HUES48 (cell line): ENCODE data around the gene DOCK3.
A peak's percentile ranks its signal among the peaks of the same experiment; 100 is the strongest.

ENCODE experiments used
- H3K27ac ChIP-seq: one replicate; pipeline ENCODE4 v1.7.0; 2013; ENCODE audit warnings: low read depth, low read length, inconsistent platforms
- H3K27me3 ChIP-seq: 2 replicates; pipeline ENCODE4 v1.6.1; 2013; ENCODE audit warnings: mild to moderate bottlenecking, low read length; ENCODE audit not compliant: control insufficient read depth, insufficient read depth
- H3K36me3 ChIP-seq: 2 replicates; pipeline ENCODE4 v1.6.1; 2013; ENCODE audit warnings: low read length; ENCODE audit not compliant: control insufficient read depth, insufficient read depth
- H3K4me1 ChIP-seq: 2 replicates; pipeline ENCODE4 v1.6.1; 2013; ENCODE audit warnings: mild to moderate bottlenecking, low read length; ENCODE audit not compliant: control insufficient read depth, insufficient read depth
- H3K4me3 ChIP-seq: 2 replicates; pipeline ENCODE4 v1.5.1; 2013; ENCODE audit warnings: mild to moderate bottlenecking, low read depth, low read length
- H3K9ac ChIP-seq: 2 replicates; pipeline ENCODE4 v1.6.1; 2013; ENCODE audit warnings: mild to moderate bottlenecking, low read depth, low read length, moderate library complexity
- H3K9me3 ChIP-seq: 2 replicates; pipeline ENCODE4 v1.6.1; 2013; ENCODE audit warnings: low read length; ENCODE audit not compliant: control insufficient read depth, insufficient read depth

DOCK3 gene

GRCh38 chr3:51337666-51338065, 662.9 kb downstream of the DOCK3 start:
- Histone ChIP-seq H3K36me3 (peaks cover 13% of the 10 kb centered on the region), H3K27ac (no peak overlapping the region), H3K4me1 (peaks cover 9% of the 10 kb centered on the region; the same call in 1 of the 2 replicates), H3K9me3 (no peaks in the 10 kb centered on the region), H3K4me3 (no peak overlapping the region), H3K27me3 (no peaks in the 10 kb centered on the region), H3K9ac (no peak overlapping the region)

GRCh38 chr3:51338632-51339031, 663.9 kb downstream of the DOCK3 start:
- no peak overlapping the region for H3K4me3 ChIP-seq
- H3K36me3 ChIP-seq, result peaks cover 13% of the 10 kb centered on the region
- no peaks in the 10 kb centered on the region for H3K9me3 ChIP-seq
- no peak overlapping the region for H3K27ac ChIP-seq
- no peak overlapping the region for H3K9ac ChIP-seq
- H3K4me1 ChIP-seq, result peaks cover 9% of the 10 kb centered on the region; the same call in 1 of the 2 replicates
- H3K27me3 ChIP-seq, result no peaks in the 10 kb centered on the region

GRCh38 chr3:51340013-51340829, 665.5 kb downstream of the DOCK3 start:
- Histone ChIP-seq H3K36me3 (peaks cover 13% of the 10 kb centered on the region), H3K9me3 (no peaks in the 10 kb centered on the region), H3K9ac (no peak overlapping the region), H3K4me1 (peaks cover 9% of the 10 kb centered on the region; the same call in 1 of the 2 replicates), H3K4me3 (no peak overlapping the region), H3K27ac (peak overlapping the region; percentile 44), H3K27me3 (no peaks in the 10 kb centered on the region)

- H3K36me3 ChIP-seq, result peaks cover 13% of the 10 kb centered on the region
- no peaks in the 10 kb centered on the region for H3K9me3 ChIP-seq
- peak overlapping the region; percentile 44 for H3K27ac ChIP-seq
- no peak overlapping the region for H3K4me3 ChIP-seq
- H3K9ac ChIP-seq, result no peak overlapping the region
- peaks cover 9% of the 10 kb centered on the region; the same call in 1 of the 2 replicates for H3K4me1 ChIP-seq
- no peaks in the 10 kb centered on the region for H3K27me3 ChIP-seq
Measured at GRCh38 chr3:51340989-51341636, 666.4 kb downstream of the DOCK3 start.

GRCh38 chr3:51343918-51344687, 669.4 kb downstream of the DOCK3 start:
- Histone ChIP-seq H3K4me3 (no peak overlapping the region), H3K27ac (no peak overlapping the region), H3K36me3 (peaks cover 3% of the 10 kb centered on the region; the same call in 1 of the 2 replicates), H3K27me3 (no peaks in the 10 kb centered on the region), H3K9ac (no peak overlapping the region), H3K4me1 (peaks cover 9% of the 10 kb centered on the region; the same call in 1 of the 2 replicates), H3K9me3 (no peaks in the 10 kb centered on the region)

- Histone ChIP-seq H3K36me3 (0 out of 2 replicates have a peak, but pooled peaks cover 7% of the 10 kb centered on the region), H3K27me3 (no peaks in the 10 kb centered on the region), H3K27ac (no peak overlapping the region), H3K9ac (no peak overlapping the region), H3K4me1 (no peaks in the 10 kb centered on the region), H3K9me3 (no peaks in the 10 kb centered on the region), H3K4me3 (no peak overlapping the region)
Measured at GRCh38 chr3:51350751-51351150, 676.0 kb downstream of the DOCK3 start.

GRCh38 chr3:51353131-51353530, 678.4 kb downstream of the DOCK3 start:
- Histone ChIP-seq H3K4me3 (no peak overlapping the region), H3K9me3 (no peaks in the 10 kb centered on the region), H3K27ac (no peak overlapping the region), H3K9ac (no peak overlapping the region), H3K4me1 (no peaks in the 10 kb centered on the region), H3K27me3 (no peaks in the 10 kb centered on the region), H3K36me3 (peaks cover 19% of the 10 kb centered on the region; the same call in 1 of the 2 replicates)

GRCh38 chr3:51353691-51354090, 679.0 kb downstream of the DOCK3 start:
- Histone ChIP-seq H3K27ac (no peak overlapping the region), H3K4me3 (no peak overlapping the region), H3K36me3 (peaks cover 19% of the 10 kb centered on the region; the same call in 1 of the 2 replicates), H3K9me3 (no peaks in the 10 kb centered on the region), H3K9ac (no peak overlapping the region), H3K4me1 (no peaks in the 10 kb centered on the region), H3K27me3 (no peaks in the 10 kb centered on the region)

GRCh38 chr3:51354172-51354571, 679.4 kb downstream of the DOCK3 start:
- no peak overlapping the region for H3K4me3 ChIP-seq
- H3K9ac ChIP-seq, result no peak overlapping the region
- H3K27me3 ChIP-seq, result no peaks in the 10 kb centered on the region
- peaks cover 19% of the 10 kb centered on the region; the same call in 1 of the 2 replicates for H3K36me3 ChIP-seq
- no peaks in the 10 kb centered on the region for H3K4me1 ChIP-seq
- H3K9me3 ChIP-seq, result no peaks in the 10 kb centered on the region
- H3K27ac ChIP-seq, result no peak overlapping the region

- Histone ChIP-seq H3K4me3 (no peak overlapping the region), H3K27ac (no peak overlapping the region), H3K36me3 (peaks cover 25% of the 10 kb centered on the region), H3K27me3 (no peaks in the 10 kb centered on the region), H3K4me1 (no peaks in the 10 kb centered on the region), H3K9ac (no peak overlapping the region), H3K9me3 (no peaks in the 10 kb centered on the region)
Measured at GRCh38 chr3:51354731-51355615, 680.2 kb downstream of the DOCK3 start.
